Cardiac fibroblast (primary cell): Measurements from ENCODE around the gene BCR.

Experiments used
- DNase-seq, 2 donors: peaks; one replicate each; pipeline versions ENCODE4 v3.0.0 to v3.0.0-alpha.2; 2010; ENCODE audit warnings: low read depth in 2 of 2
- H3K4me3 ChIP-seq, 2 donors: replicated peaks in 1 of 2; 1 replicate in 1 of 2; 2 replicates in 1 of 2; pipeline ENCODE4 v1.5.1; 2011; ENCODE audit warnings: low read depth in 2 of 2, low read length in 2 of 2, mild to moderate bottlenecking in 2 of 2, moderate library complexity in 1 of 2
- TF ChIP-seq, protein P1 (sequence below): IDR thresholded peaks from one replicate; pipeline ENCODE4 v1.5.1; 2011; ENCODE audit warnings: low read depth, mild to moderate bottlenecking, low read length, inconsistent platforms

The BCR gene

DNA sequence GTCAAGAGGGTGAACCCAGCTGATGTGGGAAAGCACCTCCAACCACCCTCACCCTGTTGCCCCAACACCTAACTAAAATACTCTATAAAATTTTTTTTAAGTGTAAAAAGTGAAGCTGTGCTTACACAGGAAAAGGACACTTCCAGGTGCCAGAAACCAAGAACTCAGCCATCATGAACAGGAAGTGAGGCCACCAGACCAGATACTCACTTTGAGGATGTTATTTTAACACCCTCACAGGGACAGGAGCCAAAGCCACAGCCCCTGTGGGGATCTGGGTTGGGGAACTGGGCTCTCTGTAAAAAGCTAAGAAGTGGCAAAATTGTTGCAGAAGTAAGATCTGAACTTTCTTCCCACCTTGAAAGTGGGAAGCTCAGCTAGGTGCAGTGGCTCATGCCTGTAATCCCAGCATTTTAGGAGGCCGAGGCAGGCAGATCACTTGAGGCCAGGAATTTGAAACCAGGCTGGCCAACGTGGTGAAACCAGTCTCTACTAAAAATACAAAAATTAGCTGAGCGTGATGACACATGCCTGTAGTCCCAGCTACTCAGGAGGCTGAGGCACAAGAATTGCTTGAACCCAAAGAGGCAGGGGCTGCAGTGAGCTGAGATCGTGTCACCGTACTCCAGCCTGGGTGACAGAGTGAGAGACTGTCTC, 42.3 kb upstream of the BCR start:
- TF ChIP-seq, protein P1, sequence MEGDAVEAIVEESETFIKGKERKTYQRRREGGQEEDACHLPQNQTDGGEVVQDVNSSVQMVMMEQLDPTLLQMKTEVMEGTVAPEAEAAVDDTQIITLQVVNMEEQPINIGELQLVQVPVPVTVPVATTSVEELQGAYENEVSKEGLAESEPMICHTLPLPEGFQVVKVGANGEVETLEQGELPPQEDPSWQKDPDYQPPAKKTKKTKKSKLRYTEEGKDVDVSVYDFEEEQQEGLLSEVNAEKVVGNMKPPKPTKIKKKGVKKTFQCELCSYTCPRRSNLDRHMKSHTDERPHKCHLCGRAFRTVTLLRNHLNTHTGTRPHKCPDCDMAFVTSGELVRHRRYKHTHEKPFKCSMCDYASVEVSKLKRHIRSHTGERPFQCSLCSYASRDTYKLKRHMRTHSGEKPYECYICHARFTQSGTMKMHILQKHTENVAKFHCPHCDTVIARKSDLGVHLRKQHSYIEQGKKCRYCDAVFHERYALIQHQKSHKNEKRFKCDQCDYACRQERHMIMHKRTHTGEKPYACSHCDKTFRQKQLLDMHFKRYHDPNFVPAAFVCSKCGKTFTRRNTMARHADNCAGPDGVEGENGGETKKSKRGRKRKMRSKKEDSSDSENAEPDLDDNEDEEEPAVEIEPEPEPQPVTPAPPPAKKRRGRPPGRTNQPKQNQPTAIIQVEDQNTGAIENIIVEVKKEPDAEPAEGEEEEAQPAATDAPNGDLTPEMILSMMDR: no peak
- peak in 1 of 2 donors; percentile 38 for DNase-seq
- no peak overlapping the region for H3K4me3 ChIP-seq

DNA sequence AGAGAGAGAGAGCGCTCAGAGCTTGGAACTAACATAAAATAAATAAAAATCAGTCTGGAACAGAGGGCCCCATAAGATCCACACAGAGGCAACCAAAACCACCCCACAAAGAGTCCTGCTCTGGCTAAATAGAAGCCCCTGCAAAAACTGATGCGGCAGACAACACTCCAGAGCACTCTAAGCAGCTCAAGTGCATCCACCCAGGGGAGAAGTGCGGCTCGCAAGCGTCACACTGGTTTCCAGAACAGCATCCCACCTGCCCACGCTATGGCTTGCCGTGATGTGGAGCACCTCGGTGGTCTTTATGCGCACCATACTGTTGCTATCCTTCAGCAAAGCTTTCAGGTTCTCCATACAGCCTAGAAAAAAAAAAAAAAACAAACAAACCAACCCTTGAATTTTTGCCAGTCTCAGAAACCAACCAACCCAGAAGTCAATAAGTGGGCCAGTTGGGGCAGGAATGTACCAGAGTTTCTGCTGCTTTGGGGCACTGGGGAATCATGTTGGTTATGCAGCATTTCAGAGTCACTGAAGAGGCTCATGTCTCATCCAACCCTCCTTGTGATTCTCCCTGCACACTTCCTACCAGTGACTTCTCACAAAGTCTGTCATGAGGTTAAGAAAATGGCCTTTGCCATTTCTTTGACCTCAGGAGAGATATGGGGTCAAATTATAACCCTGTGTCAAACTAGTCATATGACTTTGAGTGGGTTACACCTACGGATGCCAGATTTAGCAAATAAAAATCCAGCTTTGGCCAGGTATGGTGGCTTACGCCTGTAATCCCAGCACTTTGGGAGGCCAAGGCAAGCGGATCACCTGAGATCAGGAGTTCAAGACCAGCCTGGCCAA, 41.5 kb upstream of the BCR start:
- H3K4me3 ChIP-seq: no peak overlapping the region
- no peak for DNase-seq
- TF ChIP-seq, protein P1: no peak

DNA sequence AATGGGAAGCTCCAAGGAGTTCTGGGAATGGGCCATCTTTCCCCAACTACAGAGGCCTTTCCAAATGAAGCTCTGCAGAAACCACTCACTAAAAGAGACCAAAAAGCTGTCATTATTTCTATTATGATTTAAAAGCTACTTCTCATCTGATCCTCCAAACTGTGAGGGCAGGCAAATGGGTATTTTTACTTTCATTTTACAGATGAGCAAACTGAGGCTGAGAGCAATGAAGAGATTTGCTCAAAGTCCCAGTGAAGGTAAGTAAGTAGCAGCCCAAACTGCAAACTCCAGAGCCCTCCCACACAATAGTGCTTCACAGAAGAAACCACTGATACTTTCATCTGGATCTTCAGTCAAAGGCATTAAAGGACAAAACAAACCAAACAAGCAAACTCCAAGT, 39.9 kb upstream of the BCR start:
- no peak for DNase-seq
- TF ChIP-seq, protein P1: no peak
- H3K4me3 ChIP-seq: no peak overlapping the region

DNA sequence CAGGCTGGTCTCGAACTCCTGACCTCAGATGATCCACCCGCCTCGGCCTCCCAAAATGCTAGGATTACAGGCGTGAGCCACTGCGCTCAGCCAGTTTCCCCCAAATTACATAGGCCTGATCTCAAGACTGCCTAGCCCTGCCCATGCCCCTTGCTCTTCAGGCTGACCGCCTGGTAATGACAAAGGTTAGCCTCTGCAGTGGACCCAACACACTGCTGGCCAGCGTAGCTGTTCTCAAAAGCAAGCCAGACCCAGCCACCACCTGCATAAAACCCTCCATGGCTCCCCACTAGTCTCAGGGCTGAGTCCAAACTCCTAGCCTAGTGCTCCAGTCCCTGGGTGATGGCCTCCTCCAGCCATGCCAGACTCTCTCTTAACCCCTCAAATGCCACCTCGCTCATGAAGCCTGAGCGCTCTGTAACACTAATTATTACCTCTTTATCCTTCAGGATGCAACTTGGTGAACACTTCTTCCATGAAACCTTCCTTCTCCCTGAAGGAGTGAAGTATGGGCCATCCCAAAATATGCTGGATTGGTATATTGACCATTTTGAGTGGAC, 37.7 kb upstream of the BCR start:
- no peak for DNase-seq
- TF ChIP-seq, protein P1: no peak
- H3K4me3 ChIP-seq: no peak overlapping the region

DNA sequence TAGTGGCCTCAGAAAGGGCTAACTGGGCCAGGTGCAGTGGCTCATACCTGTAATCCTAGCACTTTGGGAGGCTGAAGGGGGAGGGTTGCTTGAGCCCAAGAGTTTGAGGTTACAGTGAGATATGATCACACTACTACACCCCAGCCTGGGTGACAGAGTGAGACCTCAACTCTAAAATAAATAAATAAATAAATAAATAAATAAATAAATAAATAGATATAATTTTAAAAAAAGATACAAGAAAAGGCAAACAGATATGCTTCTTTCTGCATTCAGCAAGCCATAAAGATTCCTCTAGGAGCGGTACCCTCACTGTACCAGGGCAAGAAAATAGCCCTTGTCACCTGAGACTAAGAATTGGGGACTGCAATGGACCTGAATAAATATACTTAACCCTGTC, 37.2 kb upstream of the BCR start:
- TF ChIP-seq, protein P1: no peak
- no peak overlapping the region for H3K4me3 ChIP-seq
- no peak for DNase-seq

DNA sequence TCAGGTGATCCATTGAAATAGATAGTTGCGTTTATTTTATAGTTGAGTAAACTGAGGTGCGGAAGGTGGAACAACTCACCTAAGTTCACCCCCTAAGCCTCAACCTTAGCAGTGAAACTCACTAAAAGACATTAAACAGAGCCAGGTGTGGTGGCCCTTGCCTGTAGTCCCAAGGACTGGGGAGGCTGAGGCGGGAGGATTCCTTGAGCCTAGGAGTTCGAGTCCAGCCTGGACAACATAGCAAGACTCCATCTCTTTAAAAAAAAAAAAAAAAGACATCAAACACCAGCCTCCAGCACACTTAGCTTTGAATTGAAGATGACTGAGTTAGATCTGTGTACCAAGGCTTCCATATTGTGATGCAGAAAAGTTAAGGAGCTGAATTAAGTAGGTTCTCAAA, 35.9 kb upstream of the BCR start:
- TF ChIP-seq, protein P1: no peak
- H3K4me3 ChIP-seq: no peak overlapping the region
- no peak for DNase-seq
